H9 (cell line): ENCODE data around the gene SRC. TPM values are rescaled to one million over a fixed set of nuclear protein-coding genes. Genes with fewer than 3 reads are reported as not detected.

ENCODE experiments used
- DNase-seq: peaks from one replicate; pipeline ENCODE4 v3.0.0-alpha.2; 2017
- H2AFZ ChIP-seq: one replicate; pipeline ENCODE4 v1.6.1; 2013; ENCODE audit warnings: mild to moderate bottlenecking, low read length, control low read depth, moderate library complexity
- H2AK5ac ChIP-seq: 2 replicates; pipeline ENCODE4 v1.6.1; 2013; ENCODE audit warnings: low read length, control low read depth, mixed read lengths; ENCODE audit not compliant: insufficient read length
- H2BK120ac ChIP-seq: one replicate; pipeline ENCODE4 v1.6.1; 2013; ENCODE audit warnings: low read depth, mild to moderate bottlenecking, low read length, control low read depth, inconsistent platforms; ENCODE audit not compliant: poor library complexity, severe bottlenecking
- H2BK12ac ChIP-seq: 2 replicates; pipeline ENCODE4 v1.6.1; 2013; ENCODE audit warnings: low read length, control low read depth, mixed read lengths, low read depth; ENCODE audit not compliant: insufficient read length
- H2BK15ac ChIP-seq: 2 replicates; pipeline ENCODE4 v1.6.1; 2013; ENCODE audit warnings: low read depth, low read length, control low read depth
- H2BK20ac ChIP-seq: one replicate; pipeline ENCODE4 v1.6.1; 2013; ENCODE audit warnings: low read depth, mild to moderate bottlenecking, low read length, control low read depth, inconsistent platforms; ENCODE audit not compliant: poor library complexity, severe bottlenecking
- H2BK5ac ChIP-seq: 2 replicates; pipeline ENCODE4 v1.6.1; 2013; ENCODE audit warnings: low read length, control low read depth, mixed read lengths; ENCODE audit not compliant: insufficient read length
- H3K14ac ChIP-seq: 2 replicates; pipeline ENCODE4 v1.6.1; 2013; ENCODE audit warnings: low read length, control low read depth; ENCODE audit not compliant: insufficient read depth
- H3K18ac ChIP-seq: 2 replicates; pipeline ENCODE4 v1.6.1; 2013; ENCODE audit warnings: low read depth, mild to moderate bottlenecking, mixed read lengths, low read length, control low read depth; ENCODE audit not compliant: insufficient read length
- H3K23ac ChIP-seq: 2 replicates; pipeline ENCODE4 v1.6.1; 2013; ENCODE audit warnings: low read length, control low read depth, mixed read lengths, low read depth; ENCODE audit not compliant: insufficient read length
- H3K23me2 ChIP-seq: 2 replicates; pipeline ENCODE4 v1.6.1; 2013; ENCODE audit warnings: low read depth, mild to moderate bottlenecking, mixed read lengths, low read length, control low read depth; ENCODE audit not compliant: insufficient read length, poor library complexity, severe bottlenecking
- H3K27ac ChIP-seq: 2 replicates; pipeline ENCODE4 v1.5.1; 2013; ENCODE audit warnings: low read length, control low read depth, mixed read lengths, low read depth; ENCODE audit not compliant: insufficient read length
- H3K27me3 ChIP-seq: 2 replicates; pipeline ENCODE4 v1.6.1; 2013; ENCODE audit warnings: low read length, control low read depth, inconsistent platforms; ENCODE audit not compliant: insufficient read depth
- H3K4ac ChIP-seq: 2 replicates; pipeline ENCODE4 v1.6.1; 2013; ENCODE audit warnings: low read depth, mild to moderate bottlenecking, control low read depth, inconsistent platforms, low read length, moderate library complexity
- H3K4me1 ChIP-seq: 2 replicates; pipeline ENCODE4 v1.6.1; 2013; ENCODE audit warnings: low read length, control low read depth, inconsistent platforms; ENCODE audit not compliant: insufficient read depth
- H3K4me2 ChIP-seq: 2 replicates; pipeline ENCODE4 v1.6.1; 2013; ENCODE audit warnings: low read length, control low read depth, mixed read lengths; ENCODE audit not compliant: insufficient read length, insufficient read depth
- H3K56ac ChIP-seq: 2 replicates; pipeline ENCODE4 v1.6.1; 2013; ENCODE audit warnings: low read depth, mild to moderate bottlenecking, mixed read lengths, low read length, control low read depth; ENCODE audit not compliant: insufficient read length
- H3K79me1 ChIP-seq: 2 replicates; pipeline ENCODE4 v1.6.1; 2013; ENCODE audit warnings: low read depth, mild to moderate bottlenecking, moderate library complexity, low read length, control low read depth, inconsistent platforms; ENCODE audit not compliant: insufficient read depth, poor library complexity, severe bottlenecking
- H3K79me2 ChIP-seq: 2 replicates; pipeline ENCODE4 v1.6.1; 2013; ENCODE audit warnings: low read length, control low read depth, inconsistent platforms; ENCODE audit not compliant: insufficient read depth
- H3K9ac ChIP-seq: 2 replicates; pipeline ENCODE4 v1.6.1; 2013; ENCODE audit warnings: low read length, control low read depth, mixed read lengths; ENCODE audit not compliant: insufficient read length; ENCODE audit errors: extremely low read depth
- H3K9me3 ChIP-seq: one replicate; pipeline ENCODE4 v1.6.1; 2013; ENCODE audit warnings: low read depth, low read length, inconsistent platforms; ENCODE audit not compliant: control insufficient read depth
- H3T11ph ChIP-seq: one replicate; pipeline ENCODE4 v1.6.1; 2013; ENCODE audit warnings: mild to moderate bottlenecking, low read length, control low read depth, inconsistent platforms
- H4K20me1 ChIP-seq: one replicate; pipeline ENCODE4 v1.6.1; 2013; ENCODE audit not compliant: control insufficient read depth, insufficient read length, insufficient read depth
- H4K5ac ChIP-seq: 2 replicates; pipeline ENCODE4 v1.6.1; 2013; ENCODE audit warnings: low read depth, mild to moderate bottlenecking, mixed read lengths, low read length, control low read depth; ENCODE audit not compliant: insufficient read length
- H4K8ac ChIP-seq: replicated peaks from 2 replicates; pipeline ENCODE4 v1.6.1; 2013; ENCODE audit warnings: low read length, control low read depth, mixed read lengths, low read depth; ENCODE audit not compliant: insufficient read length
- H4K91ac ChIP-seq: 2 replicates; pipeline ENCODE4 v1.6.1; 2013; ENCODE audit warnings: low read depth, mild to moderate bottlenecking, moderate library complexity, mixed read lengths, low read length, control low read depth; ENCODE audit not compliant: insufficient read length
- H3K27ac Mint-ChIP-seq, 3 experiments: 2 replicates in 2 of 3; 3 replicates in 1 of 3; pipeline ENCODE4 v1.8.0; 2020 to 2021; ENCODE audit warnings: mixed read lengths in 3 of 3, mild to moderate bottlenecking in 1 of 3, moderate library complexity in 1 of 3
- H3K27me3 Mint-ChIP-seq: 2 replicates; pipeline ENCODE4 v1.8.0; 2021; ENCODE audit warnings: low read depth, mild to moderate bottlenecking, moderate library complexity, mixed read lengths
- H3K36me3 Mint-ChIP-seq, 3 experiments: 2 replicates in 2 of 3; 3 replicates in 1 of 3; pipeline ENCODE4 v1.8.0; 2020 to 2021; ENCODE audit warnings: low read depth in 3 of 3, mixed read lengths in 3 of 3; ENCODE audit not compliant: insufficient read depth in 1 of 3
- H3K4me1 Mint-ChIP-seq, 2 experiments: 2 replicates each; pipeline ENCODE4 v1.8.0; 2020; ENCODE audit warnings: mixed read lengths in 2 of 2
- H3K4me3 Mint-ChIP-seq, 2 experiments: 2 replicates in 1 of 2; 3 replicates in 1 of 2; pipeline ENCODE4 v1.8.0; 2020 to 2021; ENCODE audit warnings: mild to moderate bottlenecking in 2 of 2, mixed read lengths in 2 of 2, moderate library complexity in 1 of 2
- H3K9me3 Mint-ChIP-seq, 2 experiments: 2 replicates in 1 of 2; 3 replicates in 1 of 2; pipeline ENCODE4 v1.8.0; 2020; ENCODE audit warnings: mild to moderate bottlenecking in 2 of 2, mixed read lengths in 2 of 2, moderate library complexity in 1 of 2
- WGBS: extraction: QIAGEN DNeasy Blood & Tissue Kit; methylation state at CpG from one replicate; pipeline ENCODE4 v1.1.7; 2013; ENCODE audit warnings: missing lambda C conversion rate, low lambda C conversion rate, mixed read lengths; ENCODE audit not compliant: insufficient read length; ENCODE audit errors: extremely low coverage; 5-methylcytosine and 5-hydroxymethylcytosine counted together
- total RNA-seq: library from RNA; stranded (reverse); gene quantifications from 2 replicates; pipeline ENCODE4 v1.2.1, GENCODE V29; 2021
- TF ChIP-seq, protein P1 (sequence below): fragments of 200-600 bp; sonication (generic); conservative IDR thresholded peaks from 3 replicates; pipeline ENCODE4 v1.8.0; 2021; ENCODE audit warnings: antibody characterized with exemption, mild to moderate bottlenecking

SRC gene
- total RNA-seq, 1 experiment from 2014 or later = 44.5 TPM

DNA sequence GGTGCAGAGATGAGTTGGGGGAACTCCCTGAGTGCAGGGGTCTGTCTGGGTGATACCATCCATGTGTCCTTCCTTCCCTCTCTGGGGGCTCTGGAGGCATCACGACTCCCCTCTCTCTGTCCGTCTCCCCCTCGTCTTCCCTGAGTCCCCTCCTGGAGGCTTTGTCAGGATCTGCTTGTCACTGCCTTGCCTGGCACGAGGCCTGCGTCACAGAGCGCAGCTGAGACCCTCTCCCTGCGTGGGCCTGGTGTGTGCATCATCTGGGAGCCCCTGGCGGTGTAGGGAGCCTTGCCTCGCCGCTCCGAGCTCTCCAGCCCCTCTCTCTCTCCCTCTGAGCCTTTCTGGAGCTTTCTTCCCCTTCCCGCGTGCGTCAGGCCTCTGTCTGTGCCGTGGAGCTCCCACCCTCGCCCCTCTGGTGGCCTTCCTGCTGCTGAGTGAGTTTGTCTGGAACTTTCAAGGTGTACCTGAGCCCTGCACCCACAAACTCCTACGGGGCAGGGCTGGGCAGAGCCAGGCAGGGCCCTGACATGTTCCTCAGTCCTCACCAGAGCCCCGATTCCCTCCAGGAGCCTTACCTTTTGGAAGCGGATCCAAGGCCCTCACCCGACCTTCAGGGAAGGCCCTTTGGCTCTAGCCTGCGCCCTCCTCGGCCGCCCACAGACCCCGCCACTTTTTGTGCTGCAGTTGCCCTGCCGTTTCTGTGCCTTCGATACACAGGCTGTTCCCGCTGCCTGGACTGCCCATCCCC, 70.3 kb downstream of the SRC start:
- H4K20me1 ChIP-seq = no peaks in the 10 kb centered on the region
- no peak for DNase-seq
- no peak overlapping the region for H3K4me2 ChIP-seq
- H4K8ac ChIP-seq = no peak overlapping the region
- H2BK12ac ChIP-seq = no peak overlapping the region
- no peak overlapping the region for H3K4ac ChIP-seq
- H4K5ac ChIP-seq = no peak overlapping the region
- H3K9me3 Mint-ChIP-seq = no peaks in the 10 kb centered on the region; a peak in 2 of 5 replicates
- H3K79me2 ChIP-seq = no peaks in the 10 kb centered on the region
- H4K91ac ChIP-seq = no peak overlapping the region
- H2AK5ac ChIP-seq = no peak overlapping the region
- H2BK5ac ChIP-seq = no peak overlapping the region
- no peaks in the 10 kb centered on the region for H3K79me1 ChIP-seq
- WGBS = no CpG with 5 or more reads among the region's 27 CpGs
- H3K18ac ChIP-seq = no peak overlapping the region
- H3K23me2 ChIP-seq = no peaks in the 10 kb centered on the region
- no peak overlapping the region for H3K9ac ChIP-seq
- peaks cover 29% of the 10 kb centered on the region for H3K27me3 Mint-ChIP-seq
- H3K14ac ChIP-seq = no peak overlapping the region
- no peak overlapping the region for H3K56ac ChIP-seq
- H2BK20ac ChIP-seq = no peak overlapping the region
- TF ChIP-seq, protein P1, sequence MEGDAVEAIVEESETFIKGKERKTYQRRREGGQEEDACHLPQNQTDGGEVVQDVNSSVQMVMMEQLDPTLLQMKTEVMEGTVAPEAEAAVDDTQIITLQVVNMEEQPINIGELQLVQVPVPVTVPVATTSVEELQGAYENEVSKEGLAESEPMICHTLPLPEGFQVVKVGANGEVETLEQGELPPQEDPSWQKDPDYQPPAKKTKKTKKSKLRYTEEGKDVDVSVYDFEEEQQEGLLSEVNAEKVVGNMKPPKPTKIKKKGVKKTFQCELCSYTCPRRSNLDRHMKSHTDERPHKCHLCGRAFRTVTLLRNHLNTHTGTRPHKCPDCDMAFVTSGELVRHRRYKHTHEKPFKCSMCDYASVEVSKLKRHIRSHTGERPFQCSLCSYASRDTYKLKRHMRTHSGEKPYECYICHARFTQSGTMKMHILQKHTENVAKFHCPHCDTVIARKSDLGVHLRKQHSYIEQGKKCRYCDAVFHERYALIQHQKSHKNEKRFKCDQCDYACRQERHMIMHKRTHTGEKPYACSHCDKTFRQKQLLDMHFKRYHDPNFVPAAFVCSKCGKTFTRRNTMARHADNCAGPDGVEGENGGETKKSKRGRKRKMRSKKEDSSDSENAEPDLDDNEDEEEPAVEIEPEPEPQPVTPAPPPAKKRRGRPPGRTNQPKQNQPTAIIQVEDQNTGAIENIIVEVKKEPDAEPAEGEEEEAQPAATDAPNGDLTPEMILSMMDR = no peak
- no peak overlapping the region for H3T11ph ChIP-seq
- no peaks in the 10 kb centered on the region; a peak in 1 of 7 replicates for H3K36me3 Mint-ChIP-seq
- peaks cover 19 to 23% of the 10 kb centered on the region in 2 experiments for H3K4me1 Mint-ChIP-seq
- H3K27ac ChIP-seq = no peak overlapping the region
- no peak overlapping the region for H2AFZ ChIP-seq
- no peaks in the 10 kb centered on the region; the same call in 1 of the 2 replicates for H3K27me3 ChIP-seq
- no peaks in the 10 kb centered on the region for H3K9me3 ChIP-seq
- no peak overlapping the region for H2BK120ac ChIP-seq
- no peak overlapping the region for H2BK15ac ChIP-seq
- no peak overlapping the region; a peak in 1 of 5 replicates for H3K4me3 Mint-ChIP-seq
- peaks cover 15% of the 10 kb centered on the region; the same call in 1 of the 2 replicates for H3K4me1 ChIP-seq
- no peak overlapping the region for H3K23ac ChIP-seq
- H3K27ac Mint-ChIP-seq = peak overlapping the region in 1 of 3 experiments; percentile 72; a peak in 1 of 7 replicates
